Measurements from ENCODE around the gene PRR23A.
"Not testable (repeated sequence)": the region's sequence is repeated elsewhere in the genome, so short reads cannot be mapped to it uniquely, and the experiment has no call there.

PRR23A gene

DNA sequence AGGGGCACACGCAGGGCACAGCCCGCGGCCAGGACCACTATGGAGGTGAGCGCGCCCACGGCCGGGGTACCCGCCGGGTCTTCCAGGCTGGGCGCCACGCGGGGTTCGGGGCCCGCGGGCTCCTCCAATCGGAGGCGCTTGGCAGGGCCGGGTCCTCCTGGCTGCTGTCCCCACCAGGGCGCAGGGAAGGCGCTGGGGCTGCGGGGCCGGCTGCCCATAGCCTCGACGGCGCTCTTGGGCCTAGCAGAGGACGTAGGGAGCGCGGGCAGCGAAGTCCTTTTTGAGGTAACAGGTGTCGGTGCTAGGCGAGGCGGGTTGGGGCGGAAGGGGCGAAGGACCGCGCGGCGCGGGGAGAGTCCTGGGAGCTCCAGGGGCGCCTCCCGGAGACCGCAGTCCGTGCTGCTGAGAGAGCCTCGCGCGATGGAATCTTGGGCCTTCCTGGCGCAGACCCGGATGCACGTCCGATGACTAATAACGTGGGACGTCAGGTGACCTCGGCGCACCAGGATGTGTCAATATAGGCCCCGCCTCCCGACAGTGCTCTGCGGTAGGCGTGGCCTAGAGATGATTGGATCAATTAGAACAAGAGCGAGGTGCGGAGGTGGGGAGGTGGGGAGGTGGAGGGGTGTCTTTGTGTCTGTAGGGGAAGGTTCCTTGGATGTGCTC lies at the start of gene PRR23A:
TSS of gene PRR23A (minus strand) at position 218 of the 666 bp plus-strand sequence. CDS start at position 218, 0 bp downstream.
- no peak for DNase-seq

DNA sequence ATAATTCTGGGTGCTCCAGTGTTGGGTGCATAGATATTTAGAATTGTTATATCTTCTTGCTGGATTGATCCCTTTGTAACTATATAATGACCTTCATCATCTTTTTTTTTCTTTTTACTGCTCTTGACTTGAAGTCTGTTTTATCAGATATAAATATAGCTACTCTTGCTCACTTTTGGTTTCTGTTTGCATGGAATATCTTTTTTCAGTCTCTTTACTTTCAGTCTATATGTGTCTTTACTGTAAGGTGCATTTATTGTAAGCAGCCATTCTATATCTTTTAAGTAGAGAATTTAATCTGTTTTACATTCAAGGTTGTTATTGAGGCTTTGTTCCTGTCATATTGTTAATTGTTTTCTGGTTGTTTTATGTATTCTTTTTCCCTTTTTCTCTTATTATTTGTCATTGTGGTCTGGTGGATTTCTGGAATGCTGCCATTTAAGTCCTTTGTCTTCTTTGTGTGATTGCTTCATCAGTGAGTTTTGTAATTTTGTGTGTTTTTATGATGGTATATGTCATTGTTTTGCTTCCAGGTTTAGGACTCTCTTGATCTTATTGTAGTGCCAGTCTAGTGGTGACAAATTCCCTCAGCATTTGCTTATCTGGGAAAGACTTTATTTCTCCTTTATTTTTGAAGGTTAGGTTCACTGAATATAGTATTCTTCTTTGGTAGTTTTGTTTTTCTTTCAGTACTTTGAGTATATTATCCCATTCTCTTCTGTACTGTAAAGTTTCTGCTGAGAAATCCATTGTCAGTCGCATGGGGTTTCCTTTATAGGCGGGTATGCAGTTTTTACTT lies 46.9 kb upstream of the PRR23A start:
- DNase-seq: no peak

DNA sequence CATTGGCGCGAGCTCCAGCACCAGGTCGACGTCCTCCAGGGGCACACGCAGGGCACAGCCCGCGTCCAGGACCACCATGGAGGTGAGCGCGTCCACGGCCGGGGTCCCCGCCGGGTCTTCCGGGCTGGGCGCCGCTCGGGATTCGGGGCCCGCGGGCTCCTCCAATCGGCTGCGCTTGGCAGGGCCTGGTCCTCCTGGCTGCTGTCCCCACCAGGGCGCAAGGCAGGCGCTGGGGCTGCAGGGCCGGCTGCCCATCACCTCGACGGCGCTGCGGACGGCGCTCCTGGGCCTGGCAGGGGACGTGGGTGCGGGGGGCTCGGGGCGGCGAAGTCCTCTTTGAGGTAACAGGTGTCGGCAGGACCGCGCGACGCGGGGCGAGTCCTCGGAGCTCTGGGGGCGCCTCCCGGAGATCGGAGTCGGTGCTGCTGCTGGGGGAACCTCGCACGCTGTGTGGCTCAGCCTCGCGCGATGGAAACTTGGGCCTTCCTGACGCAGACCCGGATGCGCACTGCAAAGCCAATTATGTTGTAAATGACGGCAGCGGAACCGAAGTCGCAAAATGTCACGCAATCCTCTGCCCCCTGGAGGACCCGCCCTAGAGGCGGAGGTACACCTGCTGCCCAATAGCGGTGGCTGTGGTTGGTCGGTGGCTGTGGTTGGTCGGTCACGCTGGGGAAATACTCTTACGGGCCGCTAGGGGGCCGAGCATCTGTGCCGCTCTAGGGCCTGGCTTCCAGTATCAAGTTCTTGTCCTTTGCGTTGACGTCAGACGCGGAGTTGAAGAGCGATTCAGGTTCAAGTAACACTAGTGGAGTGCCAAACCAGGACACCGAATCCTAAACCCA lies 38.5 kb upstream of the PRR23A start, which contains the start of gene PRR23C:
TSS of gene PRR23C (minus strand) at position 527 of the 845 bp plus-strand sequence. CDS start at position 255, 272 bp downstream.
- DNase-seq: no peak

DNA sequence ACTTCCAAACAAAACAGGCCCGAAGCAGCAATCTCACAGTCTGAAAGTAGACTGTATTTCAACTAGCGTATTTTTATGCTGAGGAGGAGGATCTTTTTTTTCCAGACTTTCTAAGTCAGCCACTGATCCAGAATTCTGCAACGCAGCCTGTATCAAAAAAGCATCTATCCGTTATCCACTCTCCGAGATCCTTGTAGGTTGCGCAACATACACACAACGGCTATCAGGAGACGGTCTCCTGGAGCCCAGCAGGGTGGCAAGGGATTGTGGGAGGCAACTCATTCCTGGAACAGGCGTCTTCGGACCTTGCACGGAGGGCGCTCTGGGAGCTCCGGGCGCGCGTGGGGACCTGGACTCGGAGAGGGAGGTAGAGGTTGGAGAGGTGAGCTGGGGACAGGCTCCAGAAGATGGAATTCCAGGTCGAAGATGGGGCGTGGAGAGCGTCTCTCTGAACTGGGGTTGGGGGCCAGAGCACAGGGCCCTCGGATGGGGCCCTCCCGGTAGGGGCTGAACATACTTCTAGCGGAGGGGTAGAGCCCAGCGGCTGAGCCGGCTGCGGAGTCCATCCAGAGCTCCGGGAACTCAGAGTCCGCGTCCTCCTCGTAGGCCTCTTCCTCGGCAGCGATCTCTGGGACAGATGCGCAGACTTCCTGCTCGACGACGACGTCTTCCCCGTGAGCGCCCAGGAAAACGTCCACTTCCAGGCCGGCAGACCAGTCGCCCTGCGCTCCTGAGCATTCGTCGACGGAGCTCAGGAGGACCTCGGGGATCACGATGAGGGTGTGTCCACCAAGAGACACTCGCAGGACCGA lies 37.7 kb upstream of the PRR23A start:
- no peak for DNase-seq

DNA sequence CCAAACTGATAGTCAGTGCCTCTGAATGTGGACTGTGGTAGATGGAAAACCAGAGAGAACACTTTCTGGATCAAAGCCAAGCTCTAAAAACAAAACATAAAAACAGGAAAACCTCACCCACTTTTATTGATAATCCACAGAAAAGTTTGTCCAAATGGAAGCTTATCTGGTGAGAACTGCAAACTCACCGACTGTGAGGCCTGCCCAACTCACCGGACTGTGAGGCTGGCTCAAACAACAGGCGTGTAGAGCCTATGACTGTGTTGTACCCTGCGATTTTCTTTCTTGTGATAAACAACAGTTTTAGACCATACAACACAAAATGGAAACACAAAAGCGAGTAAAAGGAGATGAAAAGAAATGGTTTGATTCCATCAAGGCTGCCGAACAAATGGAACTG lies 31.4 kb upstream of the PRR23A start:
- DNase-seq: no peak

DNA sequence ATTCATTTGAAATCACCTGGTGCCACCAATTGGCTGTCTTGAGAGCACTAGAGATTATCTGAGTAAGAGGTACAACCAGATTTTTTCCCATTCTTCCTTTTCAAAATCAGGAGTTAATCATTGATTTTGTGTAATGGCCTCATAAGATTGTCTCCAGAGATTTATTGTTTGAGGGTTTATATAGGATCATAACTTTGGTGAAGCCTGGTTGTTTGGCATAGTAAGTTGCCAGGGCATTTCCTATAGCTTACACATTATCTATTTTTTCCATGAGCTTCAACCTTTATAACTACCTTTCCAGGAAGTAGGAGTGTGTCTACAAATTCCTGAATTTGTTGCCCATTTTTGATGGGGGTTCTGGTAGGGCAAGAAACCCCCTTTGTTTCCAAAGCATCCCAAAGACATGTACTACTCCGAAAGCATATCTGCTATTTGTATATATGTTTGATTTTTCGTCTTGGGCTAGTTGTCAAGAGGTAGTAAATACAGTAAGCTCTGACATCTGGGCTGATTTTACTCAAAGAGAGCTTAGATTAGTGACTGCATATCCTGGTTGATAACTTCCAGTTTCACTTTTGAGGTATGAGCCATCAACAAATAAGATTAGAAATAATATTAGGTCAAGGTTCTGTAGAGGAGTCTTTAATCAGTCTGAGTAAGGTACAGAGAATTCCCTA lies 26.4 kb upstream of the PRR23A start:
- DNase-seq: no peak

DNA sequence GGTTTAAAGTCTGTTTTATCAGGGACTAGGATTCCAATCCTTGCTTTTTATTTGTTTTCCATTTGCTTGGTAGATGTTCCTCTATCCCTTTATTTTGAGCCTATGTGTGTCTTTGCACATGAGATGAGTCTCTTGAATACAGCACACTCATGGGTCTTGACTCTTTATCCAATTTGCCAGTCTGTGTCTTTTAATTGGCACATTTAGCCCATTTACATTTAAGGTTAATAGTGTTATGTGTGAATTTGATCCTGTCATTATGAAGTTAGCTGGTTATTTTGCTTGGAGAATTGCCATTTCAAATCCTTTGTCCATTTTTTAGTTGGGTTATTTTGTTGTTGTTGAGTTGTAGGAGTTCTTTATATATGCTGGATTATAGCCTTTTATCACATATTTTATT lies 24.5 kb upstream of the PRR23A start:
- DNase-seq: not testable (repeated sequence)

DNA sequence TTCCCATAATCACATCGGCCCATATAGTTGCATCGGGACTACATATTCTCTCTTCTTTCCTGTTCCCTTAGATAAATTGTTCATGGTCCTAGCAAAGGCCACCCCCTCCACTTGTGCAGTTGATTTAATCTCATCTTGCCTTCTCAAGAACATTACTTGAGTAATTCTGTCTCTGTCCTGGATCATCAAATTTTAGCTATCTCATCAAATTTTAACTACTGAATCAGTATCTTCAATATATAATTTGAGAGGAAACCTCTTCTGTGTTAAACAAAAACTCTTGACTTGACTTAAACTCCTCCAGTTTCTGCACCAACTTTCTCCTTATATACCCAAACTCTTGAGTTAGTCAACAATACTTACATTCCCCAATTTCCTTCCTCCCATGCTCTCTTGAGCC lies 18.9 kb upstream of the PRR23A start:
- DNase-seq: no peak

DNA sequence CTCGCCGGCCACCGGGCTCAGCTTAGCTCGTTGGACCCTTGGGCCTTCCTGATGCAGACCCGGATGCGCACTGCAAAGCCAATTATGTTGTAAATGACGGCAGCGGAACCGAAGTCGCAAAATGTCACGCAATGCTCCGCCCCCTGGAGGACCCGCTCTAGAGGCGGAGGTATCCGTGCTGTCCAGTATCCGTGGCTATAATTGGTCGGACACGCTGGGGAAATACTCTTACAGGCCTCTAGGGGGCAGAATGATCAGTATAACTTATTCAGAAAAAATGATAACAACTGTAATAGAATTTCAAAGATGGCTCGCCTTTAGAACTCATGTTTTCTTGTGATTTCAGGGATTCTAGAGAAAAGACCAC lies 14.8 kb upstream of the PRR23A start, which contains the start of gene PRR23B:
TSS of gene PRR23B (minus strand) at position 59 of the 367 bp plus-strand sequence. CDS start 265 bp downstream, outside the sequence.
- no peak for DNase-seq

DNA sequence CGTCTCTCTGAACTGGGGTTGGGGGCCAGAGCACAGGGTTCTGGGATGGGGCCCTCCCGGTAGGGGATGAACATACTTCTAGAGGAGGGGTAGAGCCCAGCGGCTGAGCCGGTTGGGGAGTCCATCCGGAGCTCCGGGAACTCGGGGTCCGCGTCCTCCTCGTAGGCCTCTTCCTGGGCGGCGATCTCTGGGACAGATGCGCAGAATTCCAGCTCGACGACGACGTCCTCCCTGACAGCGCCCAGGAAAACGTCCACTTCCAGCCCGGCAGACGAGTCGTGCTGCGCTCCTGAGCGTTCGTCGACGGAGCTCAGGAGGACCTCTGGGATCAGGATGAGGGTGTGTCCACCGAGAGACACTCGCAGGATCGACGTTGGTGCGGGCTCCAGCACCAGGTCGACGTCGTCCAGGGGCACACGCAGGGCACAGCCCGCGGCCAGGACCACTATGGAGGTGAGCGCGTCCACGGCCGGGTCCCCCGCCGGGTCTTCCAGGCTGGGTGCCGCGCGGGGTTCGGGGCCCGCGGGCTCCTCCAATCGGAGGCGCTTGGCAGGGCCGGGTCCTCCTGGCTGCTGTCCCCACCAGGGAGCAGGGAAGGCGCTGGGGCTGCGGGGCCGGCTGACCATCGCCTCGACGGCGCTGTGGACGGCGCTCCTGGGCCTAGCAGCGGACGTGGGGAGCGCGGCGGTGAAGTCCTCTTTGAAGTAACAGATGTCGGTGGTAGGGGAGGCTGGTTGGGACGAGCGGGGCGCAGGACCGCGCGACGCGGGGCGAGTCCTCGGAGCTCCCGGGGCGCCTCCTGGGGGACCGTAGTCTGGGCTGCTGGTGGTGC lies 14.2 kb upstream of the PRR23A start:
- no peak for DNase-seq

DNA sequence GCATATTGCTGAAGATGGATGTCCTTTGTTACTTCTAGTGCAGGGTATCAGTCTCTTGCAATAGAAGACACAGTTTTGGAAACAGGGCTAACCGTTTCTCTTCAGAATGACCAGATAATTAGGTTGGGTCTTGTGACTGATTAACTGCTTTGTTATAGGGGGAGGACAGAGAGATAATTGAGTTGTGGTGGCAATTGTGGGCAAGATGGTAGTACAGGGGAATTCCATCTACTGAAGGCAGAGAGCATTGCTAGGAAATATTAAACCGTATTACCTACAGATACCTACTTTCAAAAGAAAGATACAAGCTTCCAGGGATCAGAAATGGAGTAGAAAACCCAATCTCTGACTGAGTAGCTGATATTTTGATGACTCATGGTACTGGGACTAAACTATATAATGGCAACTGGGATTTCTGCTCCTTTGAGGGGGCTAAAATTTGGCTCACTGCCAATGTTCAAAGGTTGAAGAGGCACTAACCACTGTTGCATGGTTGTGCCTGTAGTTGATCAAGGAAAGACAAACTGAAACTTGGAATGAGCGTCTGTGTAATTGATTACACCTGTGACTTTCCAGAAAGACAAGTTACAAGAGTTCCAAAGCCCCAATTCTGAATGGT lies 10.5 kb upstream of the PRR23A start:
- DNase-seq: no peak

DNA sequence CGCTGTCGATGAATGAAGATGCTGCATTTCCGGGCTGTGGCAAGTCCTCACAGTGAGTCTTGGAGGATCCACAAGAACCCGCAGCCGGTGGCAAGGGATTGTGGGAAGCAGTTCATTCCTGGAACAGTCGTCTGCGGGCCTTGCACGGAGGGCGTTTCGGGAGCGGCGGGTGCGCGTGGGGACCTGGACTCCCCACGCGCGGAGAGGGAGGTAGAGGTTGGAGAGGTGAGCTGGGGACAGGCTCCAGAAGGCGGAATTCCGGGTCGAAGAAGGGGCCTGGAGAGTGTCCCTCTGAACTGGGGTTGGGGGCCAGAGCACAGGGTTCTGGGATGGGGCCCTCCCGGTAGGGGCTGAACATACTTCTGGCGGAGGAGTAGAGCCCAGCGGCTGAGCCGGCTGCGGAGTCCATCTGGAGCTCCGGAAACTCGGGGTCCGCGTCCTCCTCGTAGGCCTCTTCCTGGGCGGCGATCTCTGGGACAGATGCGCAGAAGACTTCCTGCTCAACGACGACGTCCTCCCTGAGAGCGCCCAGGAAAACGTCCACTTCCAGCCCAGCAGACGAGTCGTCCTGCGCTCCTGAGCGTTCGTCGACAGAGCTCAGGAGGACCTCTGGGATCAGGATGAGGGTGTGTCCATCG lies 593 bp downstream of the PRR23A start:
- DNase-seq: no peak

DNA sequence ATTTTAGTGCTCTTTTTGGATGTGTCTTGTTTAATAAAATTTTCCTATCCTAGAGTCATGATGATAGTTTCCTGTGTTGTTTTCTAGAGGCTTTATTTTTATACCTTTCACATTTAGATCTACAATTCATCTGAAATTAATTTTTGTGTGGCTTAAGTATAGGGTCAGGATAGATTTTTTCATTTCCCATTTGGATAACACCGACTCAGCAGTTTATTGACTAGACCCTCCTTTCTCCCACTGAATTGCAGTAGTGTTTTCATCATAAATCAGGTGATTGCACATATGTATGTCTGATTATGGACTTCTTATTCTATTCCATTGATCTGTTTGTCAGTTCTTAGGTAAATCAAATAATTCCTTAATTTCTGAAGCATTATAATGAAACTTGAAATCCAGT lies 10.4 kb downstream of the PRR23A start:
- no peak for DNase-seq

DNA sequence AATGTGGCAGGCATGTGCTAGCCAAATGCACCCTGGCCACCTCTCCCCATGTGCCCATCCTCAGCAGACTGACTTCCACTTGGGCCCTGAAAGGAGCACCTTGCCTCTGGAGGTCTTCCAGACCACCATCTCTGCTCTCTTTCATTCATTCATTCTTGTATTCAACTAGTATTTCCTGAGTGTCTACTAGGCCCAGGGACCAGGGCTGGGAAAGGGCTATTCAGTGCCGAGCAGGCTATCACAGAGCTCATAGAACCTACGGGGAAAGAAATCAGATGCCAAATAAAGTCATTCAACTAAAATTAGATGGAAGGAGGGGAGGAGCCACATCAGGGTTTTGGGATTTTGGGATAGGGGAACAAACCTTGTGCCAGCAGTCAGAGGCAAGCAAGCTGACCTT lies 18.9 kb downstream of the PRR23A start:
- no peak for DNase-seq

DNA sequence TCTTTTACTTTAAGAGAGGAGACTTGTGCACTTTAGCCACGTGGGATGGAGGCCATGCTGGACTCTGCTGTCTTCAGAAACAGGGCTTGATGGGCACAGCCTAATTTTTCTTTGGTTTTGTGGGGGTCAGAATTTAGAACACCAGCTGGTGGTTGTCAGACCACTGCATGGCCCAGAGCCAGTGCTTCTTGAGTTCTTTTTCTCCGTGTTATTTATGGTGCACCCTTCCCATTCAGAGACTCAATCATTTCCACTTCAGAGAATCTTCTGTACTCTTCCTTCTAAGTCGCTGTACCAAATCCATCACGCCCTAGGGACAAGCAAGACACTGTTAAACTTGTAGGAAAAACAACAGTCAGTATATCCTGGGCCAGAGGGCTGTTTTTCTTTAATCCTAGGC lies 20.1 kb downstream of the PRR23A start:
- no peak for DNase-seq

DNA sequence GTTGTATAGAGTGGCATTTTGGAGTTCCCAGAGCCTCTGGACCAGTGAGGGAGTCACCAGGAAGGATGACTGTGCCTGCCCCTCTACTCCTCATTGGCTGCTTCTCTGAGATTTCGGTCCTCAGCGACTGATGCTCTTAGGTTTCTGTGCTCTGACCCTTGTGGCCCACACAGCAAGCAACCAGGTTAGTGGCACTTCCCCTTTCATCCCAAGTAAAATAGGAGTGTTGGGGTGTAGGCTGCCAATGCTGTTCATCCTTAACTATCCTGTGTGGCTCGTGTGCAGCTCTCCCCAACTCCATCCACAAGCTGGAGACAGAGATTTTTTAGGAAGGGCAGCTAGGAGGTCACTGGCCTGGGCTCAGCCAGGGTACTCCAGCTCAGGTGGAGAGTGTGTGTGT lies 21.3 kb downstream of the PRR23A start:
- DNase-seq: no peak

DNA sequence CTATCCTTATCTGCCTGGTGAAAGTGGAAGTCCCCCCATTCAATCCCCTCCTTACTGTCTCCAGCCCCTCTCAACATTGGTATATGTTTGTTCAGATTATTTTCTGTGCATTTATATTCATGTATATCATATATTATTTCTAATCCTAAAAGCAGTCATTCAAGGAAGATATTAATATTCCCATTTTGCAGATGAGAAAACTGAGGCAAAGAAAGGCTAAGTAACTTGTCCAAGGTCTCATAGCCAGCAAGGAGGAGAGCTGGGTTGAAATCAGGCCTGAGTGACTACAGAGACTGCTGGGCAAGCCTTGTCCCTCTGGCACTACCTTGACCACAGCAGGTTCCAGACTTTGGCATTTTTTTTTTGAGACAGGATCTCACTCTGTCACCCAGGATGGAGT lies 30.0 kb downstream of the PRR23A start:
- no peak for DNase-seq

DNA sequence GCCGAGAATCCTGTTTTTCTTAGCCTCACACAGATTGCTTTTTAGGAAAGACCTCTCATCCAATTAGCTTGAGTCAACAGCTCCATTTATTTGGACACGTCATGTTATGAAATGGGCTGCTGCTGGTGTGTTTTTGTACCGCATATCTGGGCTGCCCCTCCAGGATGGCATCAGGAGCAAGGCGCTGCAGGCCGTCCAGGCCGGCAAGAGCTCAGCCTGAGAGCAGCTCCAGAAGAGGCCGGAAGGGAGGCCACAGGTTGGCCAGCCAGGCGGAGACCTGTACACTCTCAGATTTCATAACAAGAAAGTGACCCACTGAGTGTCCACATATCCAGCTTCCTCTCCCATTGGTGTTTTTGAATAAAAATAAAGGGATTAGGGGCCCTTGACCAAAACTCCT lies 30.7 kb downstream of the PRR23A start:
- no peak for DNase-seq

DNA sequence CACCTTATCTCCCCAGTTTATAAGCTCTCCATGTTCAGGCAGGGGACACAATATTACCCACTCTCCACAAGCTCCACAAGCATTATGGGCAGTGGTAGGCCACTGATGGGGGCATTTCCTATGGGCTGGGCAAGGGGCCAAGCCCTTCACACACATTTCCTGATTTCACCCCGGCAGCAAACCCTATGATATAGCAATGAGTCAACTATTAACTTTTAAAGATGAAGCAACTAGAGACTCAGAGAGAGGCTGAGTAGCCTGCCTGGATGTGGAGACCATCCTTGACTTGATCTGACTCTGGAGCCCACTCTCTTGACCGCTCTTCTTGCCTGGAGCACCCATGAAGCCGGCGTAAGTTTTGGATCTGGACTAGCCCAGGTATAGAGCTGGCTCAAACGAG lies 31.6 kb downstream of the PRR23A start:
- no peak for DNase-seq

DNA sequence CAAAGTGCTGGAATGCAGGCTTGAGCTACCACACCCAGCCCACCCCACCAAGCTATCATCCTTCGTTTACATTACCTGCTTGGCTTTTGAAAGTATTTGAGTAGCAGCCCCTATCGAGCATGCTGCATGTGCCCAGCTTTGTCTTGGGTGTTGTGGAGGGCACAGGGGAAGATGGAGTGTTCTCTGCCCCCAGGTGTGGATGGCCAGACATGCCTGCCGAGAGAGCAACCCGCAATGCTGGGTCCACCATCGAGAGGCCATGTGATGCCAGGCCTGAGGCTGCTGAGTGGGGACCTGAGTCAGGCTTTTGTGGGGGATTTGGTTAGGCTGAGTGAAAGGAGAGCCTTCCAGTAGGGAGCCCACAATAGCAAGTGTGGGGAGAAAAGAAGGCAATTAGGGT lies 33.1 kb downstream of the PRR23A start:
- DNase-seq: no peak
